Smooth muscle cell (in vitro differentiated cells): ENCODE data around the gene FSIP1. TPM values are rescaled to one million over a fixed set of nuclear protein-coding genes. Genes with fewer than 3 reads are reported as not detected.

Experiments
- DNase-seq: peaks from one replicate; lab custom pipeline; 2025; ENCODE audit not compliant: unreplicated experiment; lab: John Stamatoyannopoulos, UW
- H2AFZ ChIP-seq: fragments of 200-600 bp; sonication (generic); 2 replicates; pipeline ENCODE4 v1.6.0; 2016; ENCODE audit warnings: antibody characterized with exemption, low read depth, mild to moderate bottlenecking
- H3F3A ChIP-seq: fragments of 200-600 bp; sonication (generic); 2 replicates; pipeline ENCODE4 v1.6.0; 2017; ENCODE audit warnings: antibody characterized with exemption, low read depth
- H3K27ac ChIP-seq: fragments of 200-600 bp; sonication (generic); 2 replicates; pipeline ENCODE4 v1.5.1; 2016; ENCODE audit warnings: low read depth, mild to moderate bottlenecking
- H3K27me3 ChIP-seq: fragments of 200-600 bp; sonication (generic); 2 replicates; pipeline ENCODE4 v1.6.1; 2016; ENCODE audit warnings: low read depth, mild to moderate bottlenecking
- H3K36me3 ChIP-seq: fragments of 200-600 bp; sonication (generic); 2 replicates; pipeline ENCODE4 v1.5.1; 2016; ENCODE audit warnings: low read depth
- H3K4me1 ChIP-seq: fragments of 200-600 bp; sonication (generic); 2 replicates; pipeline ENCODE4 v1.5.1; 2016; ENCODE audit warnings: low read depth
- H3K4me2 ChIP-seq: fragments of 200-600 bp; sonication (generic); 2 replicates; pipeline ENCODE4 v1.6.0; 2016; ENCODE audit warnings: mild to moderate bottlenecking
- H3K4me3 ChIP-seq: fragments of 200-600 bp; sonication (generic); 2 replicates; pipeline ENCODE4 v1.5.1; 2016; ENCODE audit warnings: mild to moderate bottlenecking
- H3K79me2 ChIP-seq: fragments of 200-600 bp; sonication (generic); 2 replicates; pipeline ENCODE4 v1.6.0; 2016; ENCODE audit warnings: low read depth, mild to moderate bottlenecking
- H3K9ac ChIP-seq: fragments of 200-600 bp; sonication (generic); 2 replicates; pipeline ENCODE4 v1.6.0; 2016; ENCODE audit warnings: low read depth
- H3K9me3 ChIP-seq: fragments of 200-600 bp; sonication (generic); replicated peaks from 2 replicates; pipeline ENCODE4 v1.5.1; 2016; ENCODE audit warnings: low read depth
- H4K20me1 ChIP-seq: fragments of 200-600 bp; sonication (generic); 2 replicates; pipeline ENCODE4 v1.6.0; 2016; ENCODE audit warnings: low read depth
- WGBS: methylation state at CpG from one replicate; pipeline ENCODE4 v1.1.7; 2016; ENCODE audit warnings: low lambda C conversion rate; 5-methylcytosine and 5-hydroxymethylcytosine counted together
- polyA plus RNA-seq: library from polyadenylated mRNA; unstranded; fragments of >200 nt; fragmentation: Nextera tagmentation; extraction: Ambion mirVana; gene quantifications from 2 replicates; pipeline ENCODE4 v1.2.1, GENCODE V29; 2016
- total RNA-seq: library from RNA; depleted of rRNA; stranded (reverse); fragments of >200 nt; gene quantifications from 2 replicates; pipeline ENCODE4 v1.2.3, GENCODE V29; 2014
- TF ChIP-seq, protein P1 (sequence below): fragments of 200-600 bp; sonication (generic); IDR thresholded peaks from 2 replicates; pipeline ENCODE4 v1.5.1; 2017; ENCODE audit warnings: borderline replicate concordance, mild to moderate bottlenecking, antibody characterized with exemption; ENCODE audit not compliant: insufficient read depth, poor library complexity, severe bottlenecking

Gene FSIP1
- total and polyA plus RNA-seq, 2 experiments from 2014 or later, result 0.13 to 0.43 TPM

DNA sequence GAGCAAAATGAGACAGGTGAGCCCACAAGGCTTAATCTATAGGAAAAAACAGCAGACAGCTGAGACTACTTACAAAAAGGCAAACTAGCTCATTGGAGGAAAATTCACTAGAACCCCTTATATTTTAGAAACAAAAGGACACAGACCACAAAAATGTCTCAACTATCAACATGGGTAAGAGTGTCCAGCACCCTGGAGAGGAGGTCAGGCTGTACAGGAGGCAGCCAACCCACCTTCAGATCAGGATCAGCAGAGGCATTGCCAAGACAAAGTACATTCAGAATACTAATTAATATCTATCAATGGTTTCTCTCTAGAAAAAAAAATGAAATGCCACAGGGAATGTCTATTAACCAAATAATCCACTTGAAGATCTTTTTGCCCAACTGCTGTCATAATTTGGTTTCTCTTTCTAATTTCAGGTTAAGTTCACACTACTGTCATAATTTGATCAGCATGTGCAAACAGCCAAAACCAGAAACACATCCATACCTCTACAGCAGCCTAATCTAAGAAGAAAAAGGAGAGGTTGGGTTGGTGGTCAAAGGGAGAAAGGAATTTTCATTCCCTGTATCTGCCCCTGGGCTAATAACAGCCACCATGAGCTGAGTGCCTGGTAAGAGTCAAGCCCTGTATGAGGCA is 227.8 kb downstream of the FSIP1 start:
- H3K79me2 ChIP-seq, result no peaks in the 10 kb centered on the region
- no peak for DNase-seq
- TF ChIP-seq, protein P1, sequence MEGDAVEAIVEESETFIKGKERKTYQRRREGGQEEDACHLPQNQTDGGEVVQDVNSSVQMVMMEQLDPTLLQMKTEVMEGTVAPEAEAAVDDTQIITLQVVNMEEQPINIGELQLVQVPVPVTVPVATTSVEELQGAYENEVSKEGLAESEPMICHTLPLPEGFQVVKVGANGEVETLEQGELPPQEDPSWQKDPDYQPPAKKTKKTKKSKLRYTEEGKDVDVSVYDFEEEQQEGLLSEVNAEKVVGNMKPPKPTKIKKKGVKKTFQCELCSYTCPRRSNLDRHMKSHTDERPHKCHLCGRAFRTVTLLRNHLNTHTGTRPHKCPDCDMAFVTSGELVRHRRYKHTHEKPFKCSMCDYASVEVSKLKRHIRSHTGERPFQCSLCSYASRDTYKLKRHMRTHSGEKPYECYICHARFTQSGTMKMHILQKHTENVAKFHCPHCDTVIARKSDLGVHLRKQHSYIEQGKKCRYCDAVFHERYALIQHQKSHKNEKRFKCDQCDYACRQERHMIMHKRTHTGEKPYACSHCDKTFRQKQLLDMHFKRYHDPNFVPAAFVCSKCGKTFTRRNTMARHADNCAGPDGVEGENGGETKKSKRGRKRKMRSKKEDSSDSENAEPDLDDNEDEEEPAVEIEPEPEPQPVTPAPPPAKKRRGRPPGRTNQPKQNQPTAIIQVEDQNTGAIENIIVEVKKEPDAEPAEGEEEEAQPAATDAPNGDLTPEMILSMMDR, result no peak
- H3K9ac ChIP-seq, result no peak overlapping the region
- H3K27me3 ChIP-seq, result no peaks in the 10 kb centered on the region
- H3K36me3 ChIP-seq, result no peaks in the 10 kb centered on the region
- H3K9me3 ChIP-seq, result no peaks in the 10 kb centered on the region
- H2AFZ ChIP-seq, result no peak overlapping the region
- H4K20me1 ChIP-seq, result no peaks in the 10 kb centered on the region
- H3K4me2 ChIP-seq, result no peak overlapping the region
- H3K27ac ChIP-seq, result no peak overlapping the region
- H3K4me3 ChIP-seq, result no peak overlapping the region
- no peaks in the 10 kb centered on the region for H3F3A ChIP-seq
- no peaks in the 10 kb centered on the region for H3K4me1 ChIP-seq

DNA sequence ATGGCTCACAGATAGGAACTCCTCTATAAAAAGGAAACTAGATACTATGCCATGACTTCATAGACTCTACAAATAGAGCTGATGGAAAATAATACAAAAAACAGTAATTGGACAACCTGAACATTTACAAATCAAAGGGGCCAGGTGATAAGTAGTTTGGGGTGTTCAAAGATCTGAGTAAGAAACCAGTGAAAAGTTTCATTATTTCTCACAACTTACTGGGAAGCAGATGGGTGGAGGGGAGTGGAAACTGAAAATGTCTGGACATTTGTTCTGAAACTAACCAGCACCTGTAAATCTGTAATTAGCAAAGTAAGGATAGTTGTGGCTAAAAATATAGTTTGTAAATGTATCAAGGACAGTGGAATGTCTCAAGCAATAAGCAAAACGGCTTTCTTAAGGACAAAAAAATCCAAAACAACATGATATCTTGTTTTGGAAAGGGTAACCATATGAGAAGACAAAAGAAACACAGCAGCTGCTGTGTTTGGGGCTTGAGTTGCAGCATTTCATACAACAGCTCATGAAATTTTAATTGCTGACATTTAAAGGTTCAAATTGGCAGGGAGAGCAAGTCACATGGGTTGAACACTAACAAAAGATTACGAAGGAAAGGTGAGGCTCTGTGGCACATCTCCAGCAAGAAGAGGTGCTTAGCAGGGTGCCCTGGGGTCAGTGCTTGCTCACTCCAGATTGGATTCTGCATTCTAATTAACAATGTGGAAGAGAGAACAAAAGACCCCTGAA is 228.5 kb downstream of the FSIP1 start:
- H3K4me2 ChIP-seq, result no peak overlapping the region
- H3K9me3 ChIP-seq, result no peaks in the 10 kb centered on the region
- H3F3A ChIP-seq, result no peaks in the 10 kb centered on the region
- H3K79me2 ChIP-seq, result no peaks in the 10 kb centered on the region
- TF ChIP-seq, protein P1, result no peak
- no peaks in the 10 kb centered on the region for H3K36me3 ChIP-seq
- no peak overlapping the region for H3K9ac ChIP-seq
- H3K27me3 ChIP-seq, result no peaks in the 10 kb centered on the region
- no peaks in the 10 kb centered on the region for H4K20me1 ChIP-seq
- no peak overlapping the region for H2AFZ ChIP-seq
- H3K27ac ChIP-seq, result no peak overlapping the region
- DNase-seq, result no peak
- 81% methylated on average over 2 of the region's 2 CpGs for WGBS
- H3K4me1 ChIP-seq, result no peaks in the 10 kb centered on the region
- no peak overlapping the region for H3K4me3 ChIP-seq

DNA sequence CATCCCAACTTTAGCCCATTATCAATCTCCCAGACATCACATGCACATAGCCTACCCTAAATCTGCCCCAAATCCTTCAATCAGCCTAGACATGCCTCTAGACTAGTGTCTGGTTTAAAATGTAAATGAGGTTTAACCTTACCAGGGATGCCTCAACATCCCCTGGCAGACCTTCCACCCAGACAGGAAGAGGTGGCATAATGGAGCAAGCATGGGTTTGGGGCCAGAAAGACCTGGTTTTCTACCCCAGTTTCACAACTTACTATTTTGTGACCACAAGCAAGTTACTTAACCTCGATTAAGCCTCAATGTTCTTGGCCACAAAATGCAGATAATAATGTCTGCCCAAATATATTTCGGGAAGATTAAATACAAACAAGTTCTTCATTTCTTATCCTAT is 230.1 kb downstream of the FSIP1 start:
- Histone ChIP-seq H3K4me2 (no peak overlapping the region), H3K79me2 (no peaks in the 10 kb centered on the region), H3K36me3 (no peaks in the 10 kb centered on the region), H3K27ac (no peak overlapping the region), H3K4me3 (no peak overlapping the region), H3K9ac (no peak overlapping the region), H2AFZ (no peak overlapping the region), H3K9me3 (no peaks in the 10 kb centered on the region), H3F3A (no peaks in the 10 kb centered on the region), H3K4me1 (no peaks in the 10 kb centered on the region), H3K27me3 (no peaks in the 10 kb centered on the region), H4K20me1 (no peaks in the 10 kb centered on the region)
- no peak for DNase-seq
- TF ChIP-seq, protein P1, result no peak
- WGBS, result 86% methylated on average over 2 of the region's 2 CpGs
